ENCODE data around the gene HERC3.

GRCh38 chr4:88660446-88661294 lies 68.4 kb downstream of the HERC3 start:
- TF ChIP-seq EZH2 (IDR thresholded peaks at IDR 0.05; ENCODE audit: borderline replicate concordance, low read length) = no peak
- TF ChIP-seq CTCF (IDR thresholded peaks at IDR 0.05; ENCODE audit: low read length) = no peak
